SU-DHL-6 (cell line): ENCODE measurements around the gene TASOR2.

ENCODE experiments used
- H2AFZ ChIP-seq: fragments of 200-600 bp; sonication (generic); 2 replicates; pipeline ENCODE4 v1.6.1; 2014; ENCODE audit warnings: low read depth, mild to moderate bottlenecking, moderate library complexity, mixed read lengths, antibody characterized with exemption, low read length; ENCODE audit not compliant: severe bottlenecking
- H3F3A ChIP-seq: fragments of 200-600 bp; shearing (Covaris generic); 2 replicates; pipeline ENCODE4 v1.6.0; 2016; ENCODE audit warnings: antibody characterized with exemption, mild to moderate bottlenecking; ENCODE audit not compliant: insufficient read depth
- H3K27ac ChIP-seq: fragments of 200-600 bp; sonication (generic); 2 replicates; pipeline ENCODE4 v1.5.1; 2016; ENCODE audit warnings: low read depth, mild to moderate bottlenecking, low read length, moderate library complexity, mixed read lengths
- H3K27me3 ChIP-seq: fragments of 200-600 bp; sonication (generic), shearing (Covaris generic); 2 replicates; pipeline ENCODE4 v1.6.0; 2014; ENCODE audit warnings: mild to moderate bottlenecking, low read length
- H3K36me3 ChIP-seq: fragments of 200-600 bp; sonication (generic); 2 replicates; pipeline ENCODE4 v1.6.1; 2014; ENCODE audit warnings: mild to moderate bottlenecking, low read length, mixed read lengths
- H3K4me2 ChIP-seq: fragments of 300-600, 200-600 bp; shearing (Covaris generic), sonication (generic); 2 replicates; pipeline ENCODE4 v1.6.0; 2014; ENCODE audit warnings: low read length, low read depth, mild to moderate bottlenecking; ENCODE audit not compliant: poor library complexity, severe bottlenecking
- H3K4me3 ChIP-seq: fragments of 200-600 bp; sonication (generic); 2 replicates; pipeline ENCODE4 v1.5.1; 2014; ENCODE audit warnings: antibody characterized with exemption, low read length, mild to moderate bottlenecking, mixed read lengths; ENCODE audit not compliant: insufficient read depth, poor library complexity, severe bottlenecking
- H3K79me2 ChIP-seq: fragments of 200-600 bp; sonication (generic); 2 replicates; pipeline ENCODE4 v1.6.1; 2014; ENCODE audit warnings: mild to moderate bottlenecking, low read length, moderate library complexity; ENCODE audit not compliant: insufficient read depth
- H3K9ac ChIP-seq: fragments of 200-600 bp; sonication (generic); 2 replicates; pipeline ENCODE4 v1.7.0; 2014; ENCODE audit warnings: mild to moderate bottlenecking, low read length
- H3K9me2 ChIP-seq: fragments of 200-600 bp; sonication (generic); replicated peaks from 2 replicates; pipeline ENCODE4 v1.6.1; 2014; ENCODE audit warnings: low read length; ENCODE audit not compliant: insufficient read depth
- H3K9me3 ChIP-seq: fragments of 200-600 bp; sonication (generic); 2 replicates; pipeline ENCODE4 v1.6.1; 2014; ENCODE audit warnings: low read length, mixed read lengths; ENCODE audit not compliant: insufficient read depth
- H4K20me1 ChIP-seq: fragments of 200-600 bp; sonication (generic); 2 replicates; pipeline ENCODE4 v1.6.1; 2014; ENCODE audit warnings: low read depth, mild to moderate bottlenecking, antibody characterized with exemption, low read length, moderate library complexity, mixed read lengths
- CTCF ChIP-seq: fragments of 200-600 bp; sonication (generic); IDR thresholded peaks from one replicate; pipeline ENCODE4 v1.5.1; 2017; ENCODE audit warnings: antibody characterized with exemption, mild to moderate bottlenecking, low read length, moderate library complexity; ENCODE audit not compliant: insufficient read depth, poor library complexity, severe bottlenecking
- EZH2phosphoT487 ChIP-seq: fragments of 200-600 bp; sonication (generic), shearing (Covaris generic); conservative IDR thresholded peaks from 2 replicates; pipeline ENCODE4 v1.6.1; 2018; ENCODE audit warnings: mild to moderate bottlenecking, antibody characterized with exemption, low read length, moderate library complexity, mixed read lengths

Gene TASOR2

GRCh38 chr10:5649746-5650145 is 34.9 kb upstream of the TASOR2 start:
- Histone ChIP-seq H2AFZ (no peak overlapping the region), H3K27me3 (no peaks in the 10 kb centered on the region), H4K20me1 (no peaks in the 10 kb centered on the region), H3K27ac (no peak overlapping the region), H3K4me3 (no peak overlapping the region), H3K4me2 (no peak overlapping the region), H3K79me2 (no peaks in the 10 kb centered on the region), H3K36me3 (no peaks in the 10 kb centered on the region), H3K9me2 (no peaks in the 10 kb centered on the region), H3F3A (peaks cover 10% of the 10 kb centered on the region; the same call in 1 of the 2 replicates), H3K9ac (no peak overlapping the region), H3K9me3 (no peaks in the 10 kb centered on the region)
- no peak for TF ChIP-seq EZH2phosphoT487
- TF ChIP-seq CTCF: no peak

GRCh38 chr10:5650664-5651387 is 33.8 kb upstream of the TASOR2 start:
- Histone ChIP-seq H3K4me3 (no peak overlapping the region), H3F3A (peaks cover 17% of the 10 kb centered on the region), H3K9me3 (no peaks in the 10 kb centered on the region), H3K4me2 (no peak overlapping the region), H3K27ac (no peak overlapping the region), H3K27me3 (no peaks in the 10 kb centered on the region), H4K20me1 (no peaks in the 10 kb centered on the region), H3K9ac (no peak overlapping the region), H3K9me2 (no peaks in the 10 kb centered on the region), H2AFZ (no peak overlapping the region), H3K79me2 (peaks cover 4% of the 10 kb centered on the region; the same call in 1 of the 2 replicates), H3K36me3 (no peaks in the 10 kb centered on the region)
- TF ChIP-seq EZH2phosphoT487: no peak
- no peak for TF ChIP-seq CTCF

GRCh38 chr10:5651388-5651764 is 33.3 kb upstream of the TASOR2 start:
- Histone ChIP-seq H3K9me2 (no peaks in the 10 kb centered on the region), H3K79me2 (peaks cover 7% of the 10 kb centered on the region; the same call in 1 of the 2 replicates), H4K20me1 (no peaks in the 10 kb centered on the region), H3K27me3 (no peaks in the 10 kb centered on the region), H3F3A (peaks cover 23% of the 10 kb centered on the region), H3K4me3 (no peak overlapping the region), H3K9me3 (no peaks in the 10 kb centered on the region), H3K4me2 (no peak overlapping the region), H3K36me3 (no peaks in the 10 kb centered on the region), H3K27ac (no peak overlapping the region), H2AFZ (no peak overlapping the region), H3K9ac (no peak overlapping the region)
- no peak for TF ChIP-seq CTCF
- no peak for TF ChIP-seq EZH2phosphoT487
